Adrenal gland (tissue), 5 donors: Measurements from ENCODE around the gene ATXN1L.

ENCODE experiments used
- CTCF ChIP-seq, 6 experiments: fragments of 450-650 bp in 4 of 6; fragments of 200-600 bp in 2 of 6; sonication (generic) in 1 of 6; IDR thresholded peaks; 1 replicate in 5 of 6; 2 replicates in 1 of 6; pipeline versions ENCODE4 v1.5.1 to v1.8.0; 2016 to 2021; ENCODE audit warnings: antibody characterized with exemption in 6 of 6, mild to moderate bottlenecking in 2 of 6, moderate library complexity in 1 of 6
- POLR2A ChIP-seq, 2 donors: fragments of 450-650 bp; IDR thresholded peaks; one replicate each; pipeline ENCODE4 v1.6.1; 2017; ENCODE audit warnings: antibody characterized with exemption in 2 of 2, mild to moderate bottlenecking in 2 of 2, moderate library complexity in 1 of 2
- donor health status: DM: no; HTN: no; CAD: no.

GRCh38 chr16:71894229-71894920 is 48.6 kb downstream of the ATXN1L start:
- TF ChIP-seq POLR2A (IDR thresholded peaks at IDR 0.05) (peak in 1 of 2 donors; percentile 40), CTCF (IDR thresholded peaks at IDR 0.05) (no peak)
